Smooth muscle cell (in vitro differentiated cells): ENCODE data around the gene ANKS1A. TPM values are rescaled to one million over a fixed set of nuclear protein-coding genes. Genes with fewer than 3 reads are reported as not detected.

Experiments used
- DNase-seq: peaks from one replicate; lab custom pipeline; 2025; ENCODE audit not compliant: unreplicated experiment; lab: John Stamatoyannopoulos, UW
- H2AFZ ChIP-seq: fragments of 200-600 bp; sonication (generic); 2 replicates; pipeline ENCODE4 v1.6.0; 2016; ENCODE audit warnings: antibody characterized with exemption, low read depth, mild to moderate bottlenecking
- H3F3A ChIP-seq: fragments of 200-600 bp; sonication (generic); 2 replicates; pipeline ENCODE4 v1.6.0; 2017; ENCODE audit warnings: antibody characterized with exemption, low read depth
- H3K27ac ChIP-seq: fragments of 200-600 bp; sonication (generic); 2 replicates; pipeline ENCODE4 v1.5.1; 2016; ENCODE audit warnings: low read depth, mild to moderate bottlenecking
- H3K27me3 ChIP-seq: fragments of 200-600 bp; sonication (generic); 2 replicates; pipeline ENCODE4 v1.6.1; 2016; ENCODE audit warnings: low read depth, mild to moderate bottlenecking
- H3K36me3 ChIP-seq: fragments of 200-600 bp; sonication (generic); 2 replicates; pipeline ENCODE4 v1.5.1; 2016; ENCODE audit warnings: low read depth
- H3K4me1 ChIP-seq: fragments of 200-600 bp; sonication (generic); 2 replicates; pipeline ENCODE4 v1.5.1; 2016; ENCODE audit warnings: low read depth
- H3K4me2 ChIP-seq: fragments of 200-600 bp; sonication (generic); 2 replicates; pipeline ENCODE4 v1.6.0; 2016; ENCODE audit warnings: mild to moderate bottlenecking
- H3K4me3 ChIP-seq: fragments of 200-600 bp; sonication (generic); 2 replicates; pipeline ENCODE4 v1.5.1; 2016; ENCODE audit warnings: mild to moderate bottlenecking
- H3K79me2 ChIP-seq: fragments of 200-600 bp; sonication (generic); 2 replicates; pipeline ENCODE4 v1.6.0; 2016; ENCODE audit warnings: low read depth, mild to moderate bottlenecking
- H3K9ac ChIP-seq: fragments of 200-600 bp; sonication (generic); 2 replicates; pipeline ENCODE4 v1.6.0; 2016; ENCODE audit warnings: low read depth
- H3K9me3 ChIP-seq: fragments of 200-600 bp; sonication (generic); replicated peaks from 2 replicates; pipeline ENCODE4 v1.5.1; 2016; ENCODE audit warnings: low read depth
- H4K20me1 ChIP-seq: fragments of 200-600 bp; sonication (generic); 2 replicates; pipeline ENCODE4 v1.6.0; 2016; ENCODE audit warnings: low read depth
- WGBS: methylation state at CpG from one replicate; pipeline ENCODE4 v1.1.7; 2016; ENCODE audit warnings: low lambda C conversion rate; 5-methylcytosine and 5-hydroxymethylcytosine counted together
- polyA plus RNA-seq: library from polyadenylated mRNA; unstranded; fragments of >200 nt; fragmentation: Nextera tagmentation; extraction: Ambion mirVana; gene quantifications from 2 replicates; pipeline ENCODE4 v1.2.1, GENCODE V29; 2016
- total RNA-seq: library from RNA; depleted of rRNA; stranded (reverse); fragments of >200 nt; gene quantifications from 2 replicates; pipeline ENCODE4 v1.2.3, GENCODE V29; 2014
- TF ChIP-seq, protein P1 (sequence below): fragments of 200-600 bp; sonication (generic); IDR thresholded peaks from 2 replicates; pipeline ENCODE4 v1.5.1; 2017; ENCODE audit warnings: borderline replicate concordance, mild to moderate bottlenecking, antibody characterized with exemption; ENCODE audit not compliant: insufficient read depth, poor library complexity, severe bottlenecking

The ANKS1A gene
- total and polyA plus RNA-seq, 2 experiments from 2014 or later = 28.9 to 39.2 TPM

DNA sequence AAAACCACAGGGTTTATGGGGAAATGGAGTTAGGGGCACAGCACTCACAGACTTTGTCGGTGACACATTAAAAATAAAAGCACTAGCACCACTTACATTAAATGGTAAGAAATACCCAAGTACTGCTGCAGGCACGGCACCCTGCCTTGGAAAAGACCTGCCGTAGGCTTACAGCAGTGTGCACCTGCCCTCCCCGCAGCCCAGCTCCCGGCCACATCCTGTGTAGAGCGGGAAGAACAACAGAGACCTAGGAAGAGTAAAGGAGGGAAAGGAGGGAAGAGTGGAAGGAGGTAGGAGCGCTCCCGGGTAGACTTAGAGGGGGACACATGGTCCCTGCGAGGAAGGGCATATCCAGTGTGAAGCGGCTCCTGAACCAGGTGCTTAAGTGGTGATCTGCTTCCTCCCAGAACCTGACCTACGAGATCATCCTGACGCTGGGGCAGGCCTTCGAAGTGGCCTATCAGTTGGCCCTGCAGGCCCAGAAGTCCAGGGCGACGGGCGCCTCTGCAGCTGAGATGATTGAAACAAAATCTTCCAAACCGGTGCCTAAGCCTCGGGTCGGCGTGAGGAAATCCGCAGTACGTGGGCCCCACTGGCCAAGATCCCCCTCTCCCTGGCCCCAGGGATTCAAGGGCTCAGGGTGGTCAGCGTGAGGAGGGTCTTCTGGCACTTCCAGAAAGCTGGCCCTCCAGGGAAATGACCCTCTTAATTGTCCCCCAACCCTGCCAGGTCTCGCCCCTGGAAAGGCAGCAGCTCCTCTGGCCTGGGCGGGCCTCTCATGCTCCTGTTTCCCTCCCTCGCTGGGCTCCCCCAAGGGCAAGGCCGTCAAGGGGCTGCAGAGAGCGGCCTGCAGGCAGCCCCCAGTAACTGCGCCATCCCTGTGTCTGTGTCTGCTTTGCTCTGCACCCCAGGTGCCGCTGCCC is 196.6 kb downstream of the ANKS1A start:
- H3K4me1 ChIP-seq = peaks cover 5% of the 10 kb centered on the region
- H3K4me2 ChIP-seq = no peak overlapping the region
- no peak overlapping the region for H2AFZ ChIP-seq
- H3K9ac ChIP-seq = no peak overlapping the region
- no peaks in the 10 kb centered on the region for H3K9me3 ChIP-seq
- 96% methylated on average over 30 of the region's 30 CpGs for WGBS
- H3K36me3 ChIP-seq = no peaks in the 10 kb centered on the region
- DNase-seq = no peak
- H3K79me2 ChIP-seq = no peaks in the 10 kb centered on the region
- TF ChIP-seq, protein P1, sequence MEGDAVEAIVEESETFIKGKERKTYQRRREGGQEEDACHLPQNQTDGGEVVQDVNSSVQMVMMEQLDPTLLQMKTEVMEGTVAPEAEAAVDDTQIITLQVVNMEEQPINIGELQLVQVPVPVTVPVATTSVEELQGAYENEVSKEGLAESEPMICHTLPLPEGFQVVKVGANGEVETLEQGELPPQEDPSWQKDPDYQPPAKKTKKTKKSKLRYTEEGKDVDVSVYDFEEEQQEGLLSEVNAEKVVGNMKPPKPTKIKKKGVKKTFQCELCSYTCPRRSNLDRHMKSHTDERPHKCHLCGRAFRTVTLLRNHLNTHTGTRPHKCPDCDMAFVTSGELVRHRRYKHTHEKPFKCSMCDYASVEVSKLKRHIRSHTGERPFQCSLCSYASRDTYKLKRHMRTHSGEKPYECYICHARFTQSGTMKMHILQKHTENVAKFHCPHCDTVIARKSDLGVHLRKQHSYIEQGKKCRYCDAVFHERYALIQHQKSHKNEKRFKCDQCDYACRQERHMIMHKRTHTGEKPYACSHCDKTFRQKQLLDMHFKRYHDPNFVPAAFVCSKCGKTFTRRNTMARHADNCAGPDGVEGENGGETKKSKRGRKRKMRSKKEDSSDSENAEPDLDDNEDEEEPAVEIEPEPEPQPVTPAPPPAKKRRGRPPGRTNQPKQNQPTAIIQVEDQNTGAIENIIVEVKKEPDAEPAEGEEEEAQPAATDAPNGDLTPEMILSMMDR = no peak
- H3K27ac ChIP-seq = no peak overlapping the region
- no peak overlapping the region for H3K4me3 ChIP-seq
- H3F3A ChIP-seq = peaks cover 4% of the 10 kb centered on the region
- H4K20me1 ChIP-seq = no peaks in the 10 kb centered on the region
- no peaks in the 10 kb centered on the region for H3K27me3 ChIP-seq

DNA sequence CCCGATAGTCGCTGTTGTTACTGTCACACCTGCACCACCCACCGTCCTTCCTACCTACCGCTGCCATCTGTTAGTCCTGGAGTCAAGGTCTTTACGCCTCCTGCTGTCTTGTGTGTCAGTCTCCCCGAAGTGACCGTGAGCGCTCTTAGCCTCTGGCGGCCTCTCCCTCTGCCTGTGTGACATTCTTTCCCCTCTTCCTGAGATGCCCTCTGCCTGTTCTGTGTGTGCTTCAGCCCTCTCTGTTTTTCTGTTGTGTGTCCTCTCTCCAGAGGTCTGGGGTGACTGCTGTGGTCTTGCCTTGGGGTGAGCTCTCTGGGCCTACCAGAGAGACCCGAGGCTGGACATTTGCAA is 197.2 kb downstream of the ANKS1A start:
- DNase-seq = no peak
- 96% methylated on average over 10 of the region's 10 CpGs for WGBS
- H3K9ac ChIP-seq = no peak overlapping the region
- H3K4me3 ChIP-seq = no peak overlapping the region
- peaks cover 7% of the 10 kb centered on the region for H3F3A ChIP-seq
- H3K36me3 ChIP-seq = no peaks in the 10 kb centered on the region
- H4K20me1 ChIP-seq = no peaks in the 10 kb centered on the region
- H3K79me2 ChIP-seq = no peaks in the 10 kb centered on the region
- H3K27me3 ChIP-seq = no peaks in the 10 kb centered on the region
- no peak overlapping the region for H3K4me2 ChIP-seq
- H3K4me1 ChIP-seq = peaks cover 5% of the 10 kb centered on the region
- H3K9me3 ChIP-seq = no peaks in the 10 kb centered on the region
- H3K27ac ChIP-seq = no peak overlapping the region
- no peak overlapping the region for H2AFZ ChIP-seq
- TF ChIP-seq, protein P1 = no peak

DNA sequence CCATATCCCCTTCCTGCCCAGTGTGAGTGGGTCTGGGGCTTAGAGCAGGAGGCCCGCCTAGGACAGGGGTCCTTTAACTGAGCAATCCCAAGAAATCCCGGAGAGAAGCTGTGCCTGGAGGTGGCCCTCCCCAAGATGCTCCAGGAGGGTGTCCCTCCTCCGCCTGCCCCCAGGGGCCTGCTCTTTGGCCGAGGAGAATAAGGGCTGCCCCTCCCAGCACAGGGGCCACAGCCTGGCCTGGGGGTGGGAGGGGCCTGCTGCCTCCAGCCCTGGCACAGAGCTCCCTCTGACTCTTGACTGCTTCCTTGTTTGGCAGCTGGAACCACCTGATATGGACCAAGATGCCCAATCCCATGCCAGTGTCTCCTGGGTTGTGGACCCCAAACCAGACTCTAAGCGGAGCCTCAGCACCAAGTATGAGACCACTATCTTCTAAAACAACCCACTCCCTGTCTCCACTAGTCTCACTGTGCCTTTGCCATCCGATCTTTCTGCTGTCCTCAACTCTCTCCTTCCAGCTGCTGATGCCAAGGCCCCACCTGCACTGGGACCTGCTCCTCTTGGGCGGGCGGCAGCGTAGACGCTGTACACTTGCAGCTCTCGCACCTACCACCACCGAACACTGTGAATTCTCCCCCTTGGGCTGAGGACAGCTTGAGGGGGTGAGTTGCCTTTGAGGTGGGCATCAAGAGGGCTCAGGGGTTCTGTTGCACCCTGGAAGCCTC is 197.7 kb downstream of the ANKS1A start:
- Histone ChIP-seq H3K79me2 (no peaks in the 10 kb centered on the region), H3K4me1 (peaks cover 5% of the 10 kb centered on the region), H3K36me3 (no peaks in the 10 kb centered on the region), H3K9me3 (no peaks in the 10 kb centered on the region), H3K4me2 (no peak overlapping the region), H2AFZ (no peak overlapping the region), H3K27ac (no peak overlapping the region), H3K4me3 (no peak overlapping the region), H3K9ac (no peak overlapping the region), H4K20me1 (no peaks in the 10 kb centered on the region), H3K27me3 (no peaks in the 10 kb centered on the region), H3F3A (peaks cover 7% of the 10 kb centered on the region)
- 92% methylated on average over 12 of the region's 12 CpGs for WGBS
- TF ChIP-seq, protein P1 = no peak
- DNase-seq = no peak
